Motor neuron (in vitro differentiated cells): ENCODE measurements around the gene ABCD1. TPM values are rescaled to one million over a fixed set of nuclear protein-coding genes. Genes with fewer than 3 reads are reported as not detected.
"Not testable (repeated sequence)": the region's sequence is repeated elsewhere in the genome, so short reads cannot be mapped to it uniquely, and the experiment has no call there.

Experiments
- ATAC-seq, 8 experiments: fragments of 200-7000 bp; cut with Tn5 transposase; replicated peaks in 6 of 8; 2 replicates each; pipeline ENCODE4 v1.8.0; 2021; ENCODE audit warnings: mild to moderate bottlenecking in 8 of 8, moderate library complexity in 8 of 8
- H3K27ac ChIP-seq, 2 donors: fragments of 250-450 bp; sonication (Bioruptor Pico); 2 replicates each; pipeline ENCODE4 v1.9.0; 2021; ENCODE audit warnings: antibody characterized with exemption in 2 of 2, mild to moderate bottlenecking in 2 of 2, moderate library complexity in 1 of 2
- H3K4me1 ChIP-seq, 2 donors: fragments of 250-450 bp; sonication (Bioruptor Pico); replicated peaks in 1 of 2; 2 replicates each; pipeline ENCODE4 v1.6.1; 2021; ENCODE audit warnings: antibody characterized with exemption in 2 of 2, mild to moderate bottlenecking in 2 of 2, moderate library complexity in 1 of 2
- H3K4me3 ChIP-seq, 5 donors: fragments of 250-450 bp; sonication (Bioruptor Pico); 2 replicates each; pipeline ENCODE4 v1.9.0; 2021; ENCODE audit warnings: antibody characterized with exemption in 5 of 5, mild to moderate bottlenecking in 5 of 5, moderate library complexity in 4 of 5
- WGBS, 10 experiments: fragments of 450-650 bp; shearing (Covaris generic); methylation state at CpG; one replicate each; pipeline ENCODE4 v1.0.0; 2022; 5-methylcytosine and 5-hydroxymethylcytosine counted together
- in situ Hi-C, 9 experiments: fragments of 400-800 bp; cut with MboI; loops; one replicate each; pipeline ENCODE4 v1.15.0; 2021; ENCODE audit warnings: low sequenced_read_pairs in 9 of 9, low pct_unique_long_range_greater_than_20kb in 2 of 9; ENCODE audit not compliant: unreplicated experiment in 9 of 9
- total RNA-seq, 8 experiments: library from RNA; unstranded; fragments of 300-600 nt; gene quantifications; 2 replicates each; pipeline versions ENCODE4 v1.2.3 to v1.2.4, GENCODE V29; 2022

Gene ABCD1
- total RNA-seq, 8 experiments from 2014 or later, result 3.4 to 6.8 (median 3.6) TPM

- 39 to 93% (median 68%) methylated on average over 1 to 3 of the region's 3 CpGs; no CpG with 5 or more reads in 5 of the 10 experiments for WGBS, 10 experiments
- Histone ChIP-seq H3K4me3 (no peak overlapping the region), H3K27ac (no peak overlapping the region), H3K4me1 (peaks cover 13 to 20% of the 10 kb centered on the region in 2 donors)
- in situ Hi-C loops, result no loop called here
- no peak for ATAC-seq
These were observed 21.7 kb downstream of the ABCD1 start for GRCh38 chrX:153746359-153746758.

GRCh38 chrX:153746991-153747390 lies 22.3 kb downstream of the ABCD1 start:
- H3K4me3 ChIP-seq, ATAC-seq, in situ Hi-C loops, H3K27ac ChIP-seq: not testable (repeated sequence)
- WGBS, 10 experiments, result 20 to 80% (median 33%) methylated on average over 1 to 2 of the region's 6 CpGs; no CpG with 5 or more reads in 7 of the 10 experiments
- H3K4me1 ChIP-seq, result peaks cover 13 to 20% of the 10 kb centered on the region in 2 donors

- in situ Hi-C loops, result not testable (repeated sequence)
These were observed 24.4 kb downstream of the ABCD1 start for GRCh38 chrX:153749017-153749416.

GRCh38 chrX:153750127-153750774 lies 25.6 kb downstream of the ABCD1 start:
- Histone ChIP-seq H3K4me3 (no peak overlapping the region), H3K27ac (no peak overlapping the region), H3K4me1 (peaks cover 3 to 8% of the 10 kb centered on the region in 2 donors)
- ATAC-seq, result peak in 4 of 8 experiments; percentile 53 to 91 (median 85)
- in situ Hi-C loops, result no loop called here
- WGBS, 10 experiments, result 50 to 100% (median 54%) methylated on average over 1 to 6 of the region's 12 CpGs; no CpG with 5 or more reads in 6 of the 10 experiments

More at GRCh38 chrX:153749017-153749416, 24.4 kb downstream of the ABCD1 start:
- H3K27ac ChIP-seq, ATAC-seq, H3K4me3 ChIP-seq: not testable (repeated sequence)
- 62% methylated on average over 5 of the region's 7 CpGs; no CpG with 5 or more reads in 9 of the 10 experiments for WGBS, 10 experiments
- H3K4me1 ChIP-seq, result peaks cover 6 to 11% of the 10 kb centered on the region in 2 donors

GRCh38 chrX:153755136-153755535 lies 30.5 kb downstream of the ABCD1 start:
- ATAC-seq, result no peak
- H3K27ac ChIP-seq, result no peak overlapping the region
- in situ Hi-C loops, result no loop called here
- H3K4me3 ChIP-seq, result no peak overlapping the region
- peaks cover 3 to 6% of the 10 kb centered on the region in 2 donors for H3K4me1 ChIP-seq
- WGBS, 10 experiments, result 60 to 71% methylated on average over 1 of the region's 1 CpG; no CpG with 5 or more reads in 8 of the 10 experiments

GRCh38 chrX:153761863-153762262 lies 37.2 kb downstream of the ABCD1 start:
- WGBS, 10 experiments, result 42% methylated on average over 7 of the region's 15 CpGs; no CpG with 5 or more reads in 9 of the 10 experiments
- Histone ChIP-seq H3K4me3 (no peak overlapping the region), H3K4me1 (peaks cover 28 to 30% of the 10 kb centered on the region in 2 donors), H3K27ac (no peak overlapping the region)
- ATAC-seq, result no peak
- in situ Hi-C loops, result no loop called here

GRCh38 chrX:153762626-153763173 lies 38.0 kb downstream of the ABCD1 start:
- ATAC-seq, result no peak

GRCh38 chrX:153763298-153763932 lies 38.8 kb downstream of the ABCD1 start:
- in situ Hi-C loops, result no loop called here
- ATAC-seq, result no peak
- H3K4me3 ChIP-seq, result no peak overlapping the region
- no peak overlapping the region for H3K27ac ChIP-seq
- H3K4me1 ChIP-seq, result peaks cover 30 to 34% of the 10 kb centered on the region in 2 donors
- 77 to 80% methylated on average over 1 to 9 of the region's 18 CpGs; no CpG with 5 or more reads in 8 of the 10 experiments for WGBS, 10 experiments

More at GRCh38 chrX:153762626-153763173, 38.0 kb downstream of the ABCD1 start:
- in situ Hi-C loops, result no loop called here
- no peak overlapping the region for H3K27ac ChIP-seq
- peaks cover 30 to 34% of the 10 kb centered on the region in 2 donors for H3K4me1 ChIP-seq
- WGBS, 10 experiments, result 94% methylated on average over 3 of the region's 14 CpGs; no CpG with 5 or more reads in 9 of the 10 experiments
- H3K4me3 ChIP-seq, result no peak overlapping the region

GRCh38 chrX:153763989-153764755 lies 39.5 kb downstream of the ABCD1 start, which contains the start of gene PLXNB3:
Gene PLXNB3 (plus strand): TSS chrX:153764249. CDS start chrX:153765536, 1,287 bp downstream.
- in situ Hi-C loops, result no loop called here
- Histone ChIP-seq H3K27ac (peak within 1 kb of the TSS; percentile 66 to 96), H3K4me3 (peak within 1 kb of the TSS in 1 of 5 donors; percentile 32), H3K4me1 (peaks cover 30 to 34% of the 10 kb centered on the region in 2 donors)
- peak in 5 of 8 experiments; percentile 2 to 96 (median 49) for ATAC-seq
- no CpG with 5 or more reads among the region's 26 CpGs for WGBS, 10 experiments

- WGBS, 10 experiments, result no CpG with 5 or more reads among the region's 7 CpGs
These were observed 40.1 kb downstream of the ABCD1 start for GRCh38 chrX:153764786-153765137.

GRCh38 chrX:153765138-153766079 lies 40.8 kb downstream of the ABCD1 start:
- ATAC-seq, result peak in 6 of 8 experiments; percentile 17 to 54 (median 34)
- in situ Hi-C loops, result no loop called here
- Histone ChIP-seq H3K27ac (peak overlapping the region; percentile 66 to 96), H3K4me3 (peak overlapping the region in 3 of 5 donors; percentile 18 to 32 (median 28)), H3K4me1 (peaks cover 30 to 34% of the 10 kb centered on the region in 2 donors)
- WGBS, 10 experiments, result 59% methylated on average over 5 of the region's 27 CpGs; no CpG with 5 or more reads in 9 of the 10 experiments

More at GRCh38 chrX:153764786-153765137, 40.1 kb downstream of the ABCD1 start:
- H3K4me1 ChIP-seq, result peaks cover 30 to 34% of the 10 kb centered on the region in 2 donors
- peak overlapping the region; percentile 66 to 96 for H3K27ac ChIP-seq
- no peak for ATAC-seq
- in situ Hi-C loops, result no loop called here
- H3K4me3 ChIP-seq, result peak overlapping the region in 1 of 5 donors; percentile 32
